Gastroesophageal sphincter (tissue), 4 donors: ENCODE results near the gene GRIK1. TPM values are rescaled to one million over a fixed set of nuclear protein-coding genes. Genes with fewer than 3 reads are reported as not detected.

ENCODE experiments used
- ATAC-seq: fragments of 150-250 bp; one replicate; pipeline ENCODE4 v1.9.1; 2016; ENCODE audit warnings: mild to moderate bottlenecking, moderate library complexity
- H3K27ac ChIP-seq, 4 donors: fragments of 200-600 bp; sonication (generic) in 3 of 4; 1 replicate in 3 of 4; 2 replicates in 1 of 4; pipeline ENCODE4 v1.5.1; 2016 to 2019
- H3K27me3 ChIP-seq: fragments of 200-600 bp; sonication (generic); one replicate; pipeline ENCODE4 v1.5.1; 2019
- H3K36me3 ChIP-seq, 2 donors: fragments of 200-600 bp; sonication (generic); one replicate each; pipeline ENCODE4 v1.5.1; 2019; ENCODE audit warnings: control low read depth in 1 of 2
- H3K4me1 ChIP-seq, 3 donors: fragments of 200-600 bp; sonication (generic); 1 replicate in 2 of 3; 2 replicates in 1 of 3; pipeline ENCODE4 v1.5.1; 2016 to 2019; ENCODE audit warnings: control low read depth in 2 of 3
- H3K4me3 ChIP-seq, 2 donors: fragments of 200-600 bp; sonication (generic); one replicate each; pipeline ENCODE4 v1.5.1; 2019; ENCODE audit warnings: mild to moderate bottlenecking in 1 of 2, moderate library complexity in 1 of 2
- H3K9me3 ChIP-seq, 3 donors: fragments of 200-600 bp; sonication (generic); one replicate each; pipeline ENCODE4 v1.5.1; 2017 to 2019; ENCODE audit warnings: control low read depth in 2 of 3
- EP300 ChIP-seq: sonication (generic); formaldehyde crosslinking; IDR thresholded peaks from one replicate; pipeline ENCODE4 v1.6.1; 2017; ENCODE audit warnings: antibody characterized with exemption, mild to moderate bottlenecking
- POLR2A ChIP-seq, 2 donors: fragments of 450-650 bp; IDR thresholded peaks; one replicate each; pipeline ENCODE4 v1.6.1; 2017; ENCODE audit warnings: antibody characterized with exemption in 2 of 2, mild to moderate bottlenecking in 2 of 2, moderate library complexity in 1 of 2
- POLR2AphosphoS5 ChIP-seq: sonication (generic); formaldehyde crosslinking; IDR thresholded peaks from one replicate; pipeline ENCODE4 v1.6.1; 2017; ENCODE audit warnings: antibody characterized with exemption
- WGBS, 2 donors: methylation state at CpG; one replicate each; pipeline ENCODE4 v1.1.5; 2018; ENCODE audit warnings: low coverage in 1 of 2; 5-methylcytosine and 5-hydroxymethylcytosine counted together
- total RNA-seq, 4 donors: library from RNA; depleted of rRNA; stranded (reverse); fragments of >200 nt; gene quantifications; one replicate each; pipeline ENCODE4 v1.1.0, GENCODE V29; 2016
- TF ChIP-seq, protein P1 (sequence below), 4 experiments: fragments of 200-600 bp in 2 of 4; fragments of 450-650 bp in 2 of 4; sonication (generic) in 1 of 4; IDR thresholded peaks; one replicate each; pipeline ENCODE4 v1.5.1; 2017 to 2019; ENCODE audit warnings: antibody characterized with exemption in 4 of 4, mild to moderate bottlenecking in 2 of 4, moderate library complexity in 2 of 4

Gene GRIK1
- total RNA-seq, 4 donors from 2014 or later = 0.32 to 0.67 TPM; not detected in 2

GRCh38 chr21:29641001-29641634 lies 298.7 kb downstream of the GRIK1 start:
- no peak overlapping the region for H3K27ac ChIP-seq
- TF ChIP-seq, protein P1, sequence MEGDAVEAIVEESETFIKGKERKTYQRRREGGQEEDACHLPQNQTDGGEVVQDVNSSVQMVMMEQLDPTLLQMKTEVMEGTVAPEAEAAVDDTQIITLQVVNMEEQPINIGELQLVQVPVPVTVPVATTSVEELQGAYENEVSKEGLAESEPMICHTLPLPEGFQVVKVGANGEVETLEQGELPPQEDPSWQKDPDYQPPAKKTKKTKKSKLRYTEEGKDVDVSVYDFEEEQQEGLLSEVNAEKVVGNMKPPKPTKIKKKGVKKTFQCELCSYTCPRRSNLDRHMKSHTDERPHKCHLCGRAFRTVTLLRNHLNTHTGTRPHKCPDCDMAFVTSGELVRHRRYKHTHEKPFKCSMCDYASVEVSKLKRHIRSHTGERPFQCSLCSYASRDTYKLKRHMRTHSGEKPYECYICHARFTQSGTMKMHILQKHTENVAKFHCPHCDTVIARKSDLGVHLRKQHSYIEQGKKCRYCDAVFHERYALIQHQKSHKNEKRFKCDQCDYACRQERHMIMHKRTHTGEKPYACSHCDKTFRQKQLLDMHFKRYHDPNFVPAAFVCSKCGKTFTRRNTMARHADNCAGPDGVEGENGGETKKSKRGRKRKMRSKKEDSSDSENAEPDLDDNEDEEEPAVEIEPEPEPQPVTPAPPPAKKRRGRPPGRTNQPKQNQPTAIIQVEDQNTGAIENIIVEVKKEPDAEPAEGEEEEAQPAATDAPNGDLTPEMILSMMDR (IDR thresholded peaks at IDR 0.05) = no peak
- TF ChIP-seq EP300 (no peak), POLR2A (IDR thresholded peaks at IDR 0.05) (no peak), POLR2AphosphoS5 (no peak)
- no peaks in the 10 kb centered on the region for H3K4me1 ChIP-seq
- ATAC-seq = no peak
- H3K27me3 ChIP-seq = no peaks in the 10 kb centered on the region
- H3K36me3 ChIP-seq = no peaks in the 10 kb centered on the region
- WGBS, 2 donors = 84% methylated on average over 5 of the region's 5 CpGs
- H3K4me3 ChIP-seq = no peak overlapping the region
- H3K9me3 ChIP-seq = no peaks in the 10 kb centered on the region

GRCh38 chr21:29640080-29640508 lies 299.7 kb downstream of the GRIK1 start:
- no peak for TF ChIP-seq EP300
- no peak for TF ChIP-seq POLR2AphosphoS5
- TF ChIP-seq POLR2A (IDR thresholded peaks at IDR 0.05) = no peak
- TF ChIP-seq, protein P1 (IDR thresholded peaks at IDR 0.05) = no peak
- ATAC-seq = no peak
- WGBS, 2 donors = 40 to 53% methylated on average over 2 of the region's 2 CpGs
- Histone ChIP-seq H3K36me3 (no peaks in the 10 kb centered on the region), H3K4me3 (no peak overlapping the region), H3K27me3 (no peaks in the 10 kb centered on the region), H3K27ac (no peak overlapping the region), H3K9me3 (no peaks in the 10 kb centered on the region), H3K4me1 (no peaks in the 10 kb centered on the region)

DNA sequence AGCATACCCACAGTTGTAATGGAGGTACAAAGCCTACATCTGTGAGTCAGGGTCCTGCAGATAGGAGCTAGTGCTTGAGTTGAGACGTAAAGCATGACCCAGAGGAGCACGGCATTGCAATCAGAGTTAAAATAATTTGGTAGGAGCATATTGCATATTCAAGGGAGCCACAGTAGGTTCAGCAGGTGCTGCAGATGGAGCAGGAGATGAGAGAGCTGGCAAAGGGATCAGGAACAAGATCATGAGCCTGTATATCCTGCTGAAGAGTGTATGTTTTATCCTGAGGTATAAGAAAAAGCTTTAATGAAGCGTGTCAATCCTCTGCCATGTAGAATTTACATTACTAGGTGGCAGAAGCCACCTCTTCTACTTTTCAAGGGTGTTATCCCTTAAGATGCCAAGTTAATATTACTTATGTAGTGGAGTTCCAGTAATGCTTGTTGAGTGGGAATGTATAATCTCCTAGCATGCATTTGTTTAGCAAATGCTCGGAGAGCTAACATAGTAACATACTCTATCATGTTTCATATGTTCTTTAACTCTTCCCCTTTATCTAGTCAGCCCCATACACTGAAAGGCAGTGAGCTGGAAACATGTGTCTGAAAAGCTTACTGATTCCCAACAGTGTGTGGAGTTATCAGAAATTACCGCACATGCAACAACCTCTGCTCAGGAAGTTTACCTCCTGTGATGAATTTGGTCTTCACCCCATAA lies 300.3 kb downstream of the GRIK1 start:
- 77 to 84% methylated on average over 5 of the region's 5 CpGs for WGBS, 2 donors
- no peak for ATAC-seq
- TF ChIP-seq POLR2AphosphoS5 (no peak), POLR2A (IDR thresholded peaks at IDR 0.05) (no peak), EP300 (no peak)
- TF ChIP-seq, protein P1 (IDR thresholded peaks at IDR 0.05) = no peak

DNA sequence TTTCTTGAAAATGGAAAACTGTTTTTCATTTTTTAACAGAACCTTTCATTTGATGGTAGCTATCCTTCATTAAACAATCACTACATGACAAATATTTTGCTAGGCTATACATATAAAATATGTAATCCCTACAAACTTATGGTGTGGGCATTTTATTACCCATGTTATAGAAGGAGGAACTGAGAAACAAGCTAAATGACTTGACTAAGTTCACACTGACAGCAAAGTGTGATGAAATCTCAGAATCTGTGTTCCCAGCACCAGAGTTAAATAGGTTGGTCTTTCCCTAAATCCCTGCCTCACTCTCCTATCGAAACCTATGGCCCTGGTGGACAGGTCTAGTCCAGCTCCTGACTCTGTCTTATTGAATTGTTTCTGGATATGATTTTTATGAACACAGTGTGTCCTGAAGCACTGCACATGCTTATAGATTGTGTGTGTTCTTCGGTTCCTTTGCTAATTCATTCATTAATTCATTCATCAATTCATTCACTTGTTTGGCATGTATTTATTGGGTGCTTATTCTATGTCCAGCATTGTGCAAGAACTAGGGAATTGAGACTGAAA lies 301.0 kb downstream of the GRIK1 start:
- Histone ChIP-seq H3K9me3 (no peaks in the 10 kb centered on the region), H3K4me3 (no peak overlapping the region), H3K36me3 (no peaks in the 10 kb centered on the region), H3K27ac (no peak overlapping the region), H3K4me1 (no peaks in the 10 kb centered on the region), H3K27me3 (no peaks in the 10 kb centered on the region)
- WGBS, 2 donors = 48 to 100% methylated on average over 1 to 2 of the region's 2 CpGs
- TF ChIP-seq POLR2A (IDR thresholded peaks at IDR 0.05) = no peak
- TF ChIP-seq, protein P1 (IDR thresholded peaks at IDR 0.05) = no peak
- TF ChIP-seq EP300 = no peak
- no peak for TF ChIP-seq POLR2AphosphoS5
- ATAC-seq = no peak

More for the DNA sequence above, 300.3 kb downstream of the GRIK1 start:
- no peaks in the 10 kb centered on the region for H3K36me3 ChIP-seq
- no peak overlapping the region for H3K4me3 ChIP-seq
- H3K27me3 ChIP-seq = no peaks in the 10 kb centered on the region
- H3K27ac ChIP-seq = no peak overlapping the region
- no peaks in the 10 kb centered on the region for H3K4me1 ChIP-seq
- no peaks in the 10 kb centered on the region for H3K9me3 ChIP-seq
